HG03354 (cell line): ENCODE data around the gene CD248.

ENCODE experiments used
- ATAC-seq: cut with Tn5 transposase; IDR thresholded peaks from one replicate; pipeline ENCODE4 v1.9.1; 2021; ENCODE audit warnings: mild to moderate bottlenecking; ENCODE audit not compliant: unreplicated experiment, poor library complexity, severe bottlenecking

Gene CD248

GRCh38 chr11:66343176-66343575 is 26.3 kb upstream of the CD248 start:
- ATAC-seq, result no peak

DNA sequence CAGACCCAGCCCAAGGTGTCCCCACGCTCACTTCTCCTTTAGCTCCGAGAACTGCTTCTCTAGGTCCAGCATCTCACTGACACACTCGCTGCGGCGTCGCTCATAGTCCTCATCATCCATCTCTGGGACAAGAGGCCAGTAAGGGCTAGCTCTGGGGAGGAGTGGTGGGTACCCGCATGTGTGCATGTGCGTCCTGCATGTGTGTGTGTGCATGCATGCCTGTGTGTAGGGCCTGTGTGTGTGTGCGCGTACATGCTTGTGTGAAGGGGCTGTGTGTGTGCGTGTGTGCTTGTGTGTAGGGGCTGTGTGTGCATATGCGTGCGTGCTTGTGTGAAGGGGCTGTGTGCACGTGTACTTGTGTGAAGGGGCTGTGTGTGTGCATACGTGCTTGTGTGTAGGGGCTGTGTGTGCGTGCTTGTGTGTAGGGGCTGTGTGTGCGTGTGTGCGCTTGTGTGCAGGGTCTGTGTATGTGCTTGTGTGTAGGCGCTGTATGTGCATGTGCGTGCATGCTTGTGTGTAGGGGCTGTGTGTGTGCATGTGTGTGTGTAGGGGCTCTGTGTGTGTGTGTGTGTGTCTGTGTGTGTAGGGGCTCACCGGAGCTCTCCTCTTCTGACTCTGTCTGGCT is 24.8 kb upstream of the CD248 start:
- no peak for ATAC-seq

DNA sequence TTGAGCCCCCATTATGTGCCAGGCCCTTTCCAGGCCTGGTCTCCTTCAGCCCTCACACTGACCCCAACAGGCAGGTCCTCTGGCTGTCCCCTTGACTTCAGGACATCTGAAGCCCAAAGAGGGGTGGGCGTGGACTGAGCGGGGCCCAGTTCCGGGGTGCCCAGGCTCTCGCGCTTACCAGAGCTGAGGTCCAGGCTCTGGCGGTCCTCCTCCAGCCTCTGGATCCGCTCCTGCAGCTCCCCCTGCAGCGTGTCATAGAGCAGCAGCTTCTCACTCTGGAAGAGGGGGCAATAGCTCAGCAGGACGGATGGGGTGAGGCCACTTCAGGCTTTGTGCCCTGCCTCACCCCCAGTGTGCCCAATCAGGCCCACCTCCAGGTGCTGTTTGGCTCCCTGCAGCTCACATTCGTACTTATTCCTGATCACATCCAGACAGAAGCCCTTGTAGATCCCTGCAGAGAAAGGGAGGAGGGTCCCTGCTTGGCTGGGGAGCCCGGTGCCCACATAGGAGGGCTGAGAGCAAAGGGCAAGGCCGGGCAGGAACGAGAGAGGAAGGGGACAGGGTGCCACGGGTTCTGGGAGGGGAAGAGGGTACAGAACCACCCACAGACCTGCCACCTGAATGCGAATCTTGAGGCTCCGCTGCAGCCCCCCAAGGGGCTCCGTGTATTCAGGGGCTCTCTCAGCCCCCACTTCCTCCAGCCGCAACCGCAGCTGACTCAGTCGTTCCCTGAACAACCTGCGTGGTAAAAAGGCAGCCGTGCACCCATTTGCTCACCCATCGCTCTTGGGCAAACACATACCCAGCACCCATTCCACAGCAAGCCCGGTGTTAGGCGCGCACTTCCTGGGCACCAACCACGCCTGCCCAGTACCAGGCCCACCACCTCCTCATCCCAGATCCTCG is 24.0 kb upstream of the CD248 start:
- no peak for ATAC-seq

- ATAC-seq, result no peak
These were observed 23.0 kb upstream of the CD248 start for GRCh38 chr11:66339686-66340483.

GRCh38 chr11:66339162-66339675 is 22.4 kb upstream of the CD248 start:
- ATAC-seq, result no peak

- ATAC-seq, result no peak
These were observed 21.7 kb upstream of the CD248 start for GRCh38 chr11:66338276-66339161.

- ATAC-seq, result peak; percentile 8
These were observed 20.5 kb upstream of the CD248 start for GRCh38 chr11:66337103-66337899.

- ATAC-seq, result peak; percentile 59
These were observed 19.6 kb upstream of the CD248 start, which contains the start of gene RIN1 for GRCh38 chr11:66336234-66337102. RIN1 (minus strand) TSS chr11:66336434; CDS start chr11:66336402, 32 bp downstream.

DNA sequence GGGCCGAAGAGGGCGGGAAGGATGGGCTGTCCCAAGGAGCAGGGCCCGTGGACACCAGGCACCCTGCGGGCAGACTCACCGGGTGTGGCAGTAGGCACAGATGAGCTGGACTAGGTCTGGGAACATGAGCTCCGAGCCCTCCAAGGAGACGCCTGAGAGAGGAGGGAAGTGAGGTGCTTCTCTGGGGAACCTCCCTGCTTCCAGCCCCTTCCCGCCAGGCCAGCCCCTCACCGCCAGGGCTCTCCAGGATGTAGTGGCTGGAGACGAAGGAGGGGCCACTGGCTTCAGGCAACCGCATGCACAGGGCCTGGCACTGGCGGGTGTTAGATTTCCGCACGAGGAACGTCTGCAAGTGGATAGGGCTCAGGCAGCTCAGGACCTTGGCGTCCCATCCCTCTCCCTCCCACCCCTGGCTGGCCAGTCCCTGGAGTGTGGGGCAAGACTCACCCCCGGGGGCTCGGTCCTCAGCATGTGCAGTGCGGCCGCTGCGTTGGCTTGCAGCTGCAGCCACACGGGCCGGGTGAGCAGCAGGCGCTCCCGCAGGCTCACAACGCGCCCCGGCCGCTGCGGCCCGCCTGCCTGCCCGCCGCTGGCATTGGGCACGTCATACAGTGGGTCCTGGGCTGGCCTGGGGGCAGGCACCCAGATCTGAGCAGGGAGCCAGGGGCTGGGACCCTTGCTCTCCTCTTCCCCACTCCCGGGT is 18.8 kb upstream of the CD248 start:
- ATAC-seq, result no peak

GRCh38 chr11:66334605-66335442 is 18.0 kb upstream of the CD248 start:
- ATAC-seq, result no peak

DNA sequence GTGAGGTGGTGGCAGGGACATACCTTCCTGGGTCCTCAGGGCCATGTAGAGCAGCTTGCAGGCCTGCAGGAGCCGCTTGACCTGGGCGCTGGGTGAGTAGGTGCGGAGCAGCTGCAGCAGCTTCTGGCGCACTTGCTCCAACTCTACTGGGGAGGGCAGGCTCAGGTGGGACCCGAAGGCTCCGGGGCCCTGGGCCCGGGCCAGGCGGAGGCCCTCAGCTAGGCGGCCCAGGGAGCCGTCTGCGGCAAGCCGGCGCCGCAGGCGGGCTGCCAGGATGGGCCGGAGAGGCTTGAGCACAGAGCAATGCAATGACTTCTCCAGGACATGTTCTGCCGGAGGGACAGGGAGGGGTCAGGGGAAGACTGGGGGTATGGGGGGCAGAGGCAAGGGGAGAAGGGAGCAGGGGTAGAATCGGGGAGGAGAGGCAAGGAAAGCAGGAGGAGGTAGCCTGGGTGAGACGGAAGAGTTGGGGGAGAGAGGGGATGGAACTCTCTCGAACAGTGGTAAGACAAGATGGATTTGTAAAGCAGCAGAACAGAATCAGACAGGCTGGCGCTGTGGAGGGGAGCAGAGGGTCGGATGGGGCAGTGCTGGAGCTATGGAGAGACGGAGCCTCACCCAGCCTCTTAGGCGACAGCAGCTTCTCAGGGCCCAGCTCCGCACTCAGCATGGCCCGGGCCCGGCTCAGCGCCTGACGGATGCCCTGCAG is 17.2 kb upstream of the CD248 start:
- ATAC-seq, result no peak

GRCh38 chr11:66333220-66333877 is 16.5 kb upstream of the CD248 start:
- ATAC-seq, result no peak

DNA sequence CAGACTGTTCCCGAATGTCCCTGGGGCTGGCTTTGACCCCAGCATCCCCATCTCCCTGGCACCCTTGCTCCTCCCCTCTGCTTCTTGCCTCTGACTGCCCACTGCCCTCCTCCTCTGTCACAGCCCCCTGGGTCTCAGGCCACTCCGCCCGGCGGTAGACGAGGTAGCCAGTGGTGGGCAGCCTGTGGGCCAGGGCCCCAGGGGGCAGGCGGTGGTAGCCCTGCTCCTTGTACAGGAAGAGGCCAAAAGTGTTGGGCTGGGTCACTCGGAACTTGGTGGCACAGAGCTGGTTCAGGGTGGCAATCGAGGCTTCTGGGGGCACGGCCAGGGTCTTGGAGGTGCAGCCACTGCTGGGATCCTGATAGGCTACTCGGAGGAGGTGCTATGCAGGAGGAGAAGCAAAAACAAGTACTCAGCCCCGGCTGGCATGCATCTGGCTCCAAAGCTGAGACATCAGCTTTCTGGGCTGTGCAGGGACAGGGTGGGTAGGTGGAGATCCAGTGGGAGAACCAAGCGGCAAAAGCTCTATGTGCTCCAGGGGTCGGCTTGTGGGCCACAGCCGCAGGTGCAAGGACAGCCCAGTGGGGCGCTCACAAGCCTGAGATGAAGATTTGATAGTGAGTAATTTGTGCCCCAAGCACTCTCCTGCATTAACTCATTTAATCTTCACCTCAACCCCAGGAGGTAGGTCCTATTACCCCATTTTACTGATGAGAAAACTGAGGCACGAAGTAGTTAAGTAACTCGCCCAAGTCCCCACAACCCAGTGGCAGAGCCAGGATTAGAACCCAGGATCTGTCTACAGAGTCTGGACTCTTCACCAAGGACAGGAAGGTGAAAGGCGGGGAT is 15.8 kb upstream of the CD248 start:
- no peak for ATAC-seq
